ENCODE data around the gene TNFSF15. TPM values are rescaled to one million over a fixed set of nuclear protein-coding genes. Genes with fewer than 3 reads are reported as not detected.

Gene TNFSF15
- total RNA-seq, 1 donor from 2014 or later = 4.3 TPM

- DNase-seq (ENCODE audit: low spot score) = no peak
Observed at GRCh38 chr9:114789006-114789405, 16.8 kb downstream of the TNFSF15 start.

DNA sequence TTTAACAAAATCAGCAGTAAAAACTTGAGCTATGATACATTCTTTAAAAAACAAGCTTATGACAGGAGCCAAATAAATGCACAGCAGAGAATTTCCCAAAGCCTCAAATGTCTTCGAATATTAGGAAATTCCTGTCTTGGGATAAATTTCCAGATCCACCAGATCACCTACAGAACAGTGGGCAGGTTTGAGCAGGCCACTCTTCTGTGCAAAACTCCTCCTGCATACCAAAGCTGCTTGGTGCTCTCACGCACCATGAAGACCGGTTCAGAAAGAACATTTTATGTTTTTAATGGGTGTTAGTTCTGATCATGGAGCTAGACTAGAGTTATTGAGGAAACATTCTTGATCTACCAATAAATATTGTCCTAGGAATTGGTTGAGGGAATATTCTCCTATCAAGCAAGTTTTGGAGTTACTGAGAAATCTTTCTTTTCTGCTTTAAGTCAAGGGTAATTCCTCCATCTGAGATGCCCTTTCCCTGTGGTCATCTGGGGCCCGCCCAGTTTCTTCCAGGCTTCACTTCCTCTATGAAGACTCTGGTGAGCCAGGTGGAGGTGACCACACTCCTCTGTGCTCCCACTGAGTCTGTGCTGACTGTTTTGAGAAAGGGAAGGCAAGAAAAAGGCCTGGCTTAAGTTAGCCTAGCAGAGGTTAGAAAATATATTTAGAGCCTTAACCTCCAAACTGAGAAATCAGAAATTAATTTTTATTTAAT, 17.9 kb downstream of the TNFSF15 start:
- peak; percentile 60 for DNase-seq (ENCODE audit: low spot score)

GRCh38 chr9:114787214-114787613, 18.6 kb downstream of the TNFSF15 start:
- no peak for DNase-seq (ENCODE audit: low spot score)

- peak; percentile 18 for DNase-seq (ENCODE audit: low spot score)
Observed at GRCh38 chr9:114785866-114786650, 19.8 kb downstream of the TNFSF15 start.

DNA sequence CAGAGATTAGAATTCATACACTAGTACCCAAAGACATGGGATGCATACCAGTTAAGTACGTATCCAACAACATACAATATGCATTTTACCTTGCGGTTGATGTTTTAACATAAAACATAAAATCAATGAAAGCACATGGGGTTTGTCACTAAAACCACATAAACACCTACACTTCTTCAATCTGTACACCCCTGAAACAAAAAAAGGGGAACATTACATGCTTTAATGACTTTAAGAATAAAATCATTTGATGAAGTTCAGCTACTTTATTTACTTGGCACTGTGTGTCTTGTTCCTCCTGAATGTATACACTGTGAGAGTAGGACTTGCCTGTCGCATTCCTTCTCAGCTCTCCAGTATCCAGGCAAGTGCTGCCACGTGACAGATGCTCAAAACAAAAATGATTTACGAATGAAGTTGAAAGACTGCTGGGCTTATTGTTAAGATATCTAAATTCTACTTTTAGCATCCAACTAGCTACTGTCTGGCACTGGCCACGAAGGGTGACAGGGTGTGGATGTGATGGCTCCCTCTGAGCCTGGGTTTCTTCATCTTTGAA, 21.0 kb downstream of the TNFSF15 start:
- no peak for DNase-seq (ENCODE audit: low spot score)

GRCh38 chr9:114782586-114782985, 23.3 kb downstream of the TNFSF15 start:
- no peak for DNase-seq (ENCODE audit: low spot score)

DNA sequence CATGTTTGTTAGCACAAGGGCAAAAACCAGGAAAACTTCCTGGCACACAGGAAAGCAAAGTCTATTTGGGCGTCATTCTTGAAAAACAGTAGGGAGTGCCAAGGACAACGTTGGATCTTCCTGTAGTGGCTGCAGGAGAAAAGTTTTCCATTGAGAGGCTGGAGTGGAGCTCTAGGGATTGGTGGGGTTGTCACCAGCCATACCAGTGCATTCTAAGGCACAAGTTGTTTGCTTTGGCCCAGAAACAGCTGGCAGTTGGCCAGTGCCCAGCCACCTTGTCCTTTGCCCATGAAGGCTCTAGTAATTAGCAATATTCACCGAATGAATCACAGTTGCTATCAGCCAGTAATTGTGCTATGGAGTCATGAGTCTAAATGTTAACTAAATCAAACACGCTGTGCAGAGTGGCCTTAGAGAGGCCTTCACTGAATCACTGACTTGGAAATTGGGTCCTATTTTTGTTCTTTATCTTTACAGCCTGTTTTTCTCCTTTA, 26.4 kb downstream of the TNFSF15 start:
- peak; percentile 67 for DNase-seq (ENCODE audit: low spot score)

DNA sequence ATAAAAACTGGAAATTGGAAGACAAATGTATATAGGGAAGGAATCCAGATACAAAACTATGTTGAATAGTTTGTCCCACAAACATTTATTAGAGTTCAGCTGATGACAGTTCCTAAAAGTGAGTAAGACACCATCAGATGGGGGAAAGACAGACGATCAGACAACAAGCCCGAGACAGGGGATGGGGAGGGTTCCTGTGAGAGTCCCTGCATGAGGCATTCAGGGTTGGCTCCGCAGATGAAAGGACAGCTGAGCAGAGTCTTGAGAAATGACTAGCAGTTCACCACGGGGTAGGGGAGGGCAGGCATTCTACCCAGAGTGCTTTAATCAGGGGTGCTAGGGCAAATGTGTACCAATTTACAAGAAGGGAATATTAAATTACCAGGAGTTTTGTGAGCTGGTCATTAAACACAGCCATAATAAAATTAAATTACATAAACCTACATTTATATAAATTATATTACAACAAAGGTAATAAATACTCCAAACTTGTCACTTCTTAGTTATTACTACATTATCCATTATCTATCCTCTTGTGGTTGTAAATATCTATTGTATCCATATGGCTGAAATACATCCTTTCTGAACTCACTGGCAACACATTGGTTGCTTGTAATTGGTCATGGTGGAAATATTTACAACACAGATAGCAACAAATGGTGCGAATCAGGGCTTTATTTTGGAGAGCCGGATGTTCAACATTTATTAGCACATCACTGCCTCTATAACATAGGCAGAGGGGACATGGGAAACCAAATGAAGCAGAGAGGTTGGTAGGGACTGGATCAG, 27.8 kb downstream of the TNFSF15 start:
- no peak for DNase-seq (ENCODE audit: low spot score)

DNA sequence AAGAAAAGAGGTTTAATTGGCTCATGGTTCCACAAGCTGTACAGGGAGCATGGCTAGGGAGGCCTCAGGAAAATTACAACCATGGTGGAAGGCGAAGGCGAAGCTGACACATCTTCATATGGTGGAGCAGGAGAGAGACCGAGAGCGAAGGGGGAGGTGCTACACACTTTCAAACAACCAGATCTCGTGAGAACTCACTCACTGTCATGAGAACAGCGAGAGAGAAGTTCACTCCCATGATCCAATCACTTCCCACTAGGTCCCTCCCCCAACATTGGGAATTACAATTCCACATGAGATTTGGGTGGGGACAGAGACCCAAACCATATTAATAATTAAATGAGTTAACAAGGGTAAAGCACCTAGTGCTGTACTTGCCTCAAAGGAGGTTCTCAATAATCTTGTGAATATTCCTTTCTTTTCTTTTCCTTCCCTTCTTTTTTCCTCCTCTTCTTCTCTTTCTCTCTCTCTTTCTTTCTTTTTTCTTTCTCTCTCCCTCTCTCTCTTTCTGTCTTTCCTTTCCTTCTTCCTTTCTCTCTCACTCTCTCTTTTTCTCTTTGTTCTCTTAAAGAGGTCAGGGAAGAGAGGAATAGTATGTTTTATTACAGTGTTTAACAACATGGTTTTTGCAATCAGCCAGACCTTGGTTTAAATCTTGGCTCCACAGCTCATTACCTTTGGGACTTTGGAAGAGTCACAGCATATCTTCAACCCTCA, 29.0 kb downstream of the TNFSF15 start:
- no peak for DNase-seq (ENCODE audit: low spot score)

GRCh38 chr9:114775981-114776380, 29.9 kb downstream of the TNFSF15 start:
- no peak for DNase-seq (ENCODE audit: low spot score)

DNA sequence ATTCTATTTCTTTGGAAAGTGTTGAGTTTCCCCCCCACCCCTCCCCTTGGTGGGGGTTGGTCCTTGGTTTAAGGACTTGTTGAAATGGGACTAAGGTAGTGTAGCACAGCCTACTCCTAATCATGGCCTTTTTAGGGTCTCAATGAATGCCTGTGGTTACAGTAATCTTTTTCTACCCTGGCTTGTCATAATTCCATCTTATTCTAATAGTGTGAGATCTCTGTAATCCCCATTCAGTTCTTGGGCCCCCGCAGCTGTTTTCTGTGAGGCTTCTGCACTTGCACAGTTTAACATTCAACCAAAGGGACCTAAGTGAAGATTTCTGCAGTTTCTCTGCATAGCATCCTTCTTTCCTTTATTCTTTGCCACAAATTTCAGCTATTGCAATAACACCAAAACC, 30.7 kb downstream of the TNFSF15 start:
- DNase-seq (ENCODE audit: low spot score) = no peak

DNA sequence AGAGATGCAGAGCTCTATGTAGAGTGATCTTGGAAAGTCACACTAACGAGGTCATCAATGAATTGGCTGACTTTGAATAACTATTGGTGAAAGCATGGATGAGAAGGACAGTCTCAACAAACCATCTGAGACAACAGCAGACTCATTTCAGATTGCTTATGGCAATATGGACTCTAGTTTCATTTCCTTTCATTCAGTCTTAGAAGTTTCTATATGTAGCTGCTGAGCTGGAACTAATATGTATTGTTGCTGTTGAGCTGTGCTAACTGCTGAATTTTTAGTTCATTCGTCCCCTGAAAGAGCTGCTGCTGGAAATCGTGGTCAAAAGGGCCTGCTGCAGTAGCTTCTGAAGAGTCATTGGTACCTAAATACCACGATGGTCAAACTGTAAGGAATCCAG, 31.3 kb downstream of the TNFSF15 start:
- no peak for DNase-seq (ENCODE audit: low spot score)

- DNase-seq (ENCODE audit: low spot score) = no peak
Observed at GRCh38 chr9:114771889-114772288, 34.0 kb downstream of the TNFSF15 start.

GRCh38 chr9:114770991-114771390, 34.8 kb downstream of the TNFSF15 start:
- peak; percentile 31 for DNase-seq (ENCODE audit: low spot score)

GRCh38 chr9:114769624-114770023, 36.2 kb downstream of the TNFSF15 start:
- DNase-seq (ENCODE audit: low spot score) = peak; percentile 48

GRCh38 chr9:114763220-114763619, 42.6 kb downstream of the TNFSF15 start:
- no peak for DNase-seq (ENCODE audit: low spot score)

GRCh38 chr9:114761523-114761922, 44.3 kb downstream of the TNFSF15 start:
- no peak for DNase-seq (ENCODE audit: low spot score)

- DNase-seq (ENCODE audit: low spot score) = no peak
Observed at GRCh38 chr9:114759512-114760341, 46.1 kb downstream of the TNFSF15 start.

DNA sequence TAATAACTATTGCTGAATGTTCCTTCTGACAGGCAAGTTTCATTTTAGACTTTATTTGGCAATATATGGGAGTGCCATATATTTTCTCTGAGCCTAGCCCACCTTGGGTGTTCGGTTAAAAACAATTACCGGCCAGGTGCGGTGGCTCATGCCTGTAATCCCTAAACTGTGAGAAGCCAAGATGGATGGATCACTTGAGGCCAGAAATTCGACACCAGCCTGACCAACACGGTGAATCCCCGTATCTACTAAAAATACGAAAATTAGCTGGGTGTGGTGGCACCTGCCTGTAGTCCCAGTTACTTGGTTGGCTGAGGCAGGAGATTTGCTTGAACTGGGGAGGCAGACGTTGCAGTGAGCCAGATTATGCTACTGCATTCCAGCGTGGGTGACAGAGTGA, 47.9 kb downstream of the TNFSF15 start:
- DNase-seq (ENCODE audit: low spot score) = no peak

GRCh38 chr9:114757395-114757794, 48.4 kb downstream of the TNFSF15 start:
- DNase-seq (ENCODE audit: low spot score) = no peak

All from umbilical cord (tissue), 2 donors.